Neural crest cell (in vitro differentiated cells): ENCODE measurements around the gene CCDC57. TPM values are rescaled to one million over a fixed set of nuclear protein-coding genes. Genes with fewer than 3 reads are reported as not detected.

Experiments
- DNase-seq: peaks from one replicate; pipeline ENCODE4 v3.0.0; 2021; ENCODE audit warnings: low read depth, mixed read lengths, low spot score
- H3K27ac Mint-ChIP-seq: one replicate; pipeline ENCODE4 v1.8.0; 2021; ENCODE audit warnings: mild to moderate bottlenecking, mixed read lengths; ENCODE audit not compliant: unreplicated experiment
- H3K27me3 Mint-ChIP-seq: 2 replicates; pipeline ENCODE4 v1.8.0; 2021; ENCODE audit warnings: low read depth, mild to moderate bottlenecking, mixed read lengths
- H3K36me3 Mint-ChIP-seq: 2 replicates; pipeline ENCODE4 v1.8.0; 2021; ENCODE audit warnings: low read depth, mild to moderate bottlenecking, mixed read lengths
- H3K4me1 Mint-ChIP-seq: 2 replicates; pipeline ENCODE4 v1.8.0; 2021; ENCODE audit warnings: mixed read lengths
- H3K4me3 Mint-ChIP-seq: one replicate; pipeline ENCODE4 v1.8.0; 2021; ENCODE audit warnings: mild to moderate bottlenecking, mixed read lengths
- H3K9me3 Mint-ChIP-seq: 2 replicates; pipeline ENCODE4 v1.8.0; 2021; ENCODE audit warnings: mixed read lengths
- total RNA-seq: library from RNA; stranded (reverse); gene quantifications from 2 replicates; pipeline ENCODE4 v1.2.1, GENCODE V29; 2021
- TF ChIP-seq, protein P1 (sequence below): fragments of 200-600 bp; sonication (generic); conservative IDR thresholded peaks from 2 replicates; pipeline ENCODE4 v1.5.0; 2021; ENCODE audit warnings: antibody characterized with exemption, mild to moderate bottlenecking

Gene CCDC57
- total RNA-seq, 1 donor from 2014 or later, result 47.5 TPM

DNA sequence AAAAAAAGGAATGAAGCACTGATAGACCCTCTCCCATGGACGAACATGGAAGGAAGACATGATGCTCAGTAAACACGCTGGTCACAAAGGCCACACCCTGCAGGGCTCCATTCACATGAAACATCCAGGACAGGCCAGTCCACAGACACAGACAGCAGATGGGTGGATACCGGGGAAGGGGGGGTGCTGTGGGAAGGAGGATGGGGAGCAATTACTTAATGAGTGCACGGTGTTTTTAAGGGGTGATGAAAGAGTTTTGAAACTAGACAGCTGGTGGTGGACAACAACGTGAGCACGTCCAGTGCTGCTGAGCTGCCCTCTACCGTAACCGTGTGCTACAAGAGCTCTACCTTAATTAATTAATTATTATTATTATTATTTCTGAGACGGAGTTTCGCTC lies 10.2 kb upstream of the CCDC57 start:
- Mint-ChIP-seq H3K27ac (no peak overlapping the region), H3K27me3 (peaks cover 11% of the 10 kb centered on the region), H3K9me3 (no peaks in the 10 kb centered on the region), H3K4me1 (no peaks in the 10 kb centered on the region), H3K4me3 (no peak overlapping the region), H3K36me3 (no peaks in the 10 kb centered on the region)
- DNase-seq, result no peak
- TF ChIP-seq, protein P1, sequence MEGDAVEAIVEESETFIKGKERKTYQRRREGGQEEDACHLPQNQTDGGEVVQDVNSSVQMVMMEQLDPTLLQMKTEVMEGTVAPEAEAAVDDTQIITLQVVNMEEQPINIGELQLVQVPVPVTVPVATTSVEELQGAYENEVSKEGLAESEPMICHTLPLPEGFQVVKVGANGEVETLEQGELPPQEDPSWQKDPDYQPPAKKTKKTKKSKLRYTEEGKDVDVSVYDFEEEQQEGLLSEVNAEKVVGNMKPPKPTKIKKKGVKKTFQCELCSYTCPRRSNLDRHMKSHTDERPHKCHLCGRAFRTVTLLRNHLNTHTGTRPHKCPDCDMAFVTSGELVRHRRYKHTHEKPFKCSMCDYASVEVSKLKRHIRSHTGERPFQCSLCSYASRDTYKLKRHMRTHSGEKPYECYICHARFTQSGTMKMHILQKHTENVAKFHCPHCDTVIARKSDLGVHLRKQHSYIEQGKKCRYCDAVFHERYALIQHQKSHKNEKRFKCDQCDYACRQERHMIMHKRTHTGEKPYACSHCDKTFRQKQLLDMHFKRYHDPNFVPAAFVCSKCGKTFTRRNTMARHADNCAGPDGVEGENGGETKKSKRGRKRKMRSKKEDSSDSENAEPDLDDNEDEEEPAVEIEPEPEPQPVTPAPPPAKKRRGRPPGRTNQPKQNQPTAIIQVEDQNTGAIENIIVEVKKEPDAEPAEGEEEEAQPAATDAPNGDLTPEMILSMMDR, result no peak

DNA sequence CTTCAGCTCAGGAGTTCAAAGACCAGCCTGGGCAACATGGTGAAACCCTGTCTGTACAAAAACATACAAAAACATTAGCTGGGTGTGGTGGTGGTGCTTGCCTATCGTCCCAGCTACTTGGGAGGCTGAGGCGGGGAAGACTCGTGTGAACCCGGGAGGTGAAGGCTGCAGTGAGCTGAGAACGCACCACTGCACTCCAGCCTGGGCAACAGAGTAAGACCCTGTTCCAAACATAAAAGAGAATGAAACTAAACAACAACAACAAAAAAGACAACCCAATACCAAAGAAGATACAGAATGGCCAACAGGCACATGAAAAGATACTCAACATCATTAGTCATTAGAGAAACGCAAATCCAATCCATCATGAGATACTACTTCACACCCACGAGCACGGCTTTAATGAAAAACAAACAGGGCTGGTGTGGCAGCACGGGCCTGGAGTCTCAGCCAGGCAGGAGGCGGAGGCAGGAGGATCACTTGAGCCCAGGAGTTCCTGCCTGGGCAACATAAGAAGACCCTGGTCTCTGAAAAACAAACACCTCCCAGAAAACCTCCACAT lies 8.8 kb upstream of the CCDC57 start:
- Mint-ChIP-seq H3K36me3 (no peaks in the 10 kb centered on the region), H3K4me1 (no peaks in the 10 kb centered on the region), H3K4me3 (no peak overlapping the region), H3K9me3 (no peaks in the 10 kb centered on the region), H3K27me3 (peaks cover 2% of the 10 kb centered on the region), H3K27ac (no peak overlapping the region)
- no peak for DNase-seq
- TF ChIP-seq, protein P1, result no peak

DNA sequence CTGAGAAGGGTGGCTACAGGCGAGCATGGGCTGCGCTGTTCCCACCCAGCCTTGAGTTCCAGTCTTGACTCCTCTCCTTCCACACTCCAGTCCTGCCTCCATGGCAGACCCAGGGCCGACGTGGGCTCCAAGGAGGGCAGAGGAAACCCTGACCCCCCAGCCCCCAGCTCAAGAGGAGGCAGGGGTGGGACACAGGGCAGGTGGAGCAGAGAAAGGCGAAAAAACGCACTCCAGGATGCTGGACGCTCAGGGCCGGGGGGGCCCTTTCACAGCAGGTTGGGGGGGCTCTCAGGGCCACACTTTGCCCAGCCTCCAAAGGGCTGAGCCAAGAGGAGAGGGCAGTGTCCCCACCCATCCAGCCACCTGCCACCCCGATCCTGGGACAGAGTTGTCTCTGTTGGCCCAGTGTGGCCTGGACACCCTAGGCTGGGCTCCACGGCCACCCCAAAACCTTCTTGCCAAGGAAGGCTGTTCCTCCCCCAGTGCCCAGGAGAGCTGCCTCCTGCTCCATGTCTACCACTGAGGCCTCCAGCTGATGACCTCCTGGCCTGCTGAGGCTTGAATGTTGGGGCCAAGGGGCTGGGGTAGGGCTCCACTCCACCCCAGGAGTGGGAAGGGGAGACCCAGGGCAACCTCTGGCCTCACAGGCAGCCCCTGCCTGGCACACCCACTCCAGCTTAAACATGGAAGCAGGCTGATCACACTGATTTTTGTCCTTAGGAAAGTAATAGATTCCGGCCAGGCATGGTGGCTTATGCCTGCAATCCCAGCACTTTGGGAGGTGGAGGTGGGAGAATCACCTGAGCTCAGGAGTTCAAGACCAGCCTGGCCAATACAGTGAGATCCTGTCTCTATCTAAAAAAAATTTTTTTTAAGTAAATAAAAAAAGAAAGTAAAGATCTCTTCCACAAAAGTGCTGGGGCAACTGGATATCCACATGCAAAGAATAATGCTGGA lies 7.4 kb upstream of the CCDC57 start:
- H3K36me3 Mint-ChIP-seq, result no peaks in the 10 kb centered on the region
- no peak for DNase-seq
- H3K4me1 Mint-ChIP-seq, result no peaks in the 10 kb centered on the region
- H3K4me3 Mint-ChIP-seq, result no peak overlapping the region
- TF ChIP-seq, protein P1, result no peak
- no peak overlapping the region for H3K27ac Mint-ChIP-seq
- peaks cover 2% of the 10 kb centered on the region for H3K27me3 Mint-ChIP-seq
- H3K9me3 Mint-ChIP-seq, result no peaks in the 10 kb centered on the region

DNA sequence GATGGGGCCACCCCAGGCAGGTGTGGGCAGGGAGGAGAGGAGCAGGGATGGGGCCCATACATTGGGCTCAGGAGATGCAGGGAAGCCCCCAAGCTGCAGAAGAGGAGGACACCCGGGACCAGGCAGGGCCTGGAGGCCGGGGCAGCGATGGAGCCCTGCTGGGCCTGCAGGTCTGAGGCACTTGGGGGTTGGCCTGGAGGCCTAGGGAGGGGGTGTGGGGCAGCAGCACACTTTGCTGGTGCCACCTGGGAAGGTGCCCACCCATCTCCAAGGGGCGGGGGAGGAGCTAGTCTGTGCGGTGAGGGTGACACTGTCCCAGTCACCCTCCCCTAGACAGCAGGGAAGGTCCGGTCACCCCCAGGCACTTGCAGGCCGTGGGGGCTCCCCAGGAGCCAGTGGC lies 6.4 kb upstream of the CCDC57 start:
- TF ChIP-seq, protein P1, result no peak
- no peaks in the 10 kb centered on the region for H3K9me3 Mint-ChIP-seq
- H3K4me1 Mint-ChIP-seq, result no peaks in the 10 kb centered on the region
- H3K27me3 Mint-ChIP-seq, result peaks cover 2% of the 10 kb centered on the region
- H3K27ac Mint-ChIP-seq, result no peak overlapping the region
- H3K36me3 Mint-ChIP-seq, result no peaks in the 10 kb centered on the region
- H3K4me3 Mint-ChIP-seq, result no peak overlapping the region
- DNase-seq, result no peak

DNA sequence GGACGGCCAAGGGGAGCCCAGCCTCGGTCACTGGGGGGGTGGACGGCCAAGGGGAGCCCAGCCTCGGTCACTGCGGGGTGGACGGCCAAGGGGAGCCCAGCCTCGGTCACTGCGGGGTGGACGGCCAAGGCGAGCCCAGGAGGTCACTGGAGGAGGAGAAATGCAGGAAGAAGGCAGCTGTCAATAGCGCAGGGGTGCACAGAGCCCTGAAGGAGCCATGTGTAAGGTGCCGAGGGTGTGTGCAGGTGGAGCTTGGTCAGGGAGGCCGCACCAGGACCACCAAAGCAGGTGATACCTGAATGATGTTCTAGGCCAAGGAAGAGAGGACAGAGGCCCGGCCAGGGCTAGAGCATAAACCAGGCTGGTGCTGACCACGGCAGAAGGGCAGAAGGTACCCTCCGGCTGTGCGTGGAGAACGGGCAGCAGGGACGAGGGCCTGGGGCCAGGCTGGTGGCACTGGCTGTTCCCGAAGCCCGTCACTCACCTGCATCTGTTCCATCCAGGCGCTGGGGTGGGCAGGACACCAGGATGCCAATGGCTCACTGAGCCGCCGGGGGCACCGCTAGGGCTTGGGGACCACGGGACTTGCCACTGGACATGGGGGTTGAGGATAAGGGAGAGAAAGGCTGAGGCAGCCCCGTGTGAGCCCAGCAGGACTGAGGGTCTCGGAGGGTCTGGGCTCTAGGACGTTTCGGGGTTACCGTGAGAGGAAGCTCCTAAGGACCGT lies 5.9 kb upstream of the CCDC57 start:
- H3K27me3 Mint-ChIP-seq, result no peaks in the 10 kb centered on the region

More for the DNA sequence above, 5.9 kb upstream of the CCDC57 start:
- no peak overlapping the region for H3K4me3 Mint-ChIP-seq
- H3K27ac Mint-ChIP-seq, result no peak overlapping the region
- no peak for DNase-seq
- H3K36me3 Mint-ChIP-seq, result no peaks in the 10 kb centered on the region
- TF ChIP-seq, protein P1, result no peak
- peaks cover 1% of the 10 kb centered on the region for H3K4me1 Mint-ChIP-seq
- no peaks in the 10 kb centered on the region for H3K9me3 Mint-ChIP-seq
